Heart left ventricle (tissue), 13 donors: Measurements from ENCODE around the gene CRHBP.

ENCODE experiments used
- POLR2A ChIP-seq, 2 donors: fragments of 450-650 bp; IDR thresholded peaks; one replicate each; pipeline ENCODE4 v1.6.1; 2017; ENCODE audit warnings: antibody characterized with exemption in 2 of 2, mild to moderate bottlenecking in 2 of 2, moderate library complexity in 2 of 2
- TF ChIP-seq, protein P1 (sequence below), 12 donors: fragments of 200-600 bp; sonication (generic) in 4 of 12; IDR thresholded peaks; one replicate each; pipeline versions ENCODE4 v1.5.0 to v1.8.0; 2018 to 2022; ENCODE audit warnings: antibody characterized with exemption in 12 of 12, mild to moderate bottlenecking in 5 of 12
- donor health status: ischemic (EF 13 %, LVEDD 7.1; RV severe dilation, severe dysfunction).
- donor health status: DM: no; HTN: yes; CAD: no.
- donor health status: DM: no; HTN: no; CAD: no.
- donor health status: ischemic (EF 25% LVEDD 6.9; RV normal size, moderate dysfunction).
- donor health status: ischemic (EF 25% LVEDD 5.7; RV mildly dilated, moderate dysfunction).
- donor health status: ischemic (EF 35%, LVEDD 5.7; RV mildly dilated, moderate dysfunction).
- donor health status: nonischemic (EF 11% LVEDD 7.7; RV severe dilation, severe dysfunction).
- donor health status: DM: yes; HTN: yes; CAD: no.
- donor health status: PGD.
- donor health status: ischemic (EF 29% LVEDD 5.4; RV normal size, mild dysfunction).
- donor health status: nonischemic (EF 23%, LVEDD 6.1; RV moderate dilation, normal function).

DNA sequence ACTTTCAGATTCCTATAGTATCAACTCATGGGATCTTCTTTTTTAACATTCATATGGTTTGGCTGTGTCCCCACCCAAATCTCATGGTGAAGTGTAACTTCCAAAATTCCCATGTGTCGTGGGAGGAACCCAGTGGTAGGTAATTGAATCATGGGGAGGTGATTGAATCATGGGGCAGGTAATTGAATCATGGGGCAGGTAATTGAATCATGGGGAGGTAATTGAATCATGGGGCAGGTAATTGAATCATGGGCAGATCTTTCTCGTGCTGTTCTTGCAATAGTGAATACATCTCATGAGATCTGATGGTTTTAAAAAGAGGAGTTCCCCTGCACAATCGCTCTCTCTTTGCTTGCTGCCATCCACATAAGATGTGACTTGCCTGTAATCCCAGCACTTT is 55.6 kb downstream of the CRHBP start:
- TF ChIP-seq, protein P1, sequence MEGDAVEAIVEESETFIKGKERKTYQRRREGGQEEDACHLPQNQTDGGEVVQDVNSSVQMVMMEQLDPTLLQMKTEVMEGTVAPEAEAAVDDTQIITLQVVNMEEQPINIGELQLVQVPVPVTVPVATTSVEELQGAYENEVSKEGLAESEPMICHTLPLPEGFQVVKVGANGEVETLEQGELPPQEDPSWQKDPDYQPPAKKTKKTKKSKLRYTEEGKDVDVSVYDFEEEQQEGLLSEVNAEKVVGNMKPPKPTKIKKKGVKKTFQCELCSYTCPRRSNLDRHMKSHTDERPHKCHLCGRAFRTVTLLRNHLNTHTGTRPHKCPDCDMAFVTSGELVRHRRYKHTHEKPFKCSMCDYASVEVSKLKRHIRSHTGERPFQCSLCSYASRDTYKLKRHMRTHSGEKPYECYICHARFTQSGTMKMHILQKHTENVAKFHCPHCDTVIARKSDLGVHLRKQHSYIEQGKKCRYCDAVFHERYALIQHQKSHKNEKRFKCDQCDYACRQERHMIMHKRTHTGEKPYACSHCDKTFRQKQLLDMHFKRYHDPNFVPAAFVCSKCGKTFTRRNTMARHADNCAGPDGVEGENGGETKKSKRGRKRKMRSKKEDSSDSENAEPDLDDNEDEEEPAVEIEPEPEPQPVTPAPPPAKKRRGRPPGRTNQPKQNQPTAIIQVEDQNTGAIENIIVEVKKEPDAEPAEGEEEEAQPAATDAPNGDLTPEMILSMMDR (IDR thresholded peaks at IDR 0.05), result no peak
- no peak for TF ChIP-seq POLR2A (IDR thresholded peaks at IDR 0.05)
